Ishikawa (cell line): ENCODE data around the gene GRB10.

Experiments
- RAD21 ChIP-seq: IDR thresholded peaks from 2 replicates; pipeline ENCODE4 v1.6.1; 2012; ENCODE audit warnings: low read depth
- TEAD4 ChIP-seq: IDR thresholded peaks from 2 replicates; pipeline ENCODE4 v1.6.1; 2012

DNA sequence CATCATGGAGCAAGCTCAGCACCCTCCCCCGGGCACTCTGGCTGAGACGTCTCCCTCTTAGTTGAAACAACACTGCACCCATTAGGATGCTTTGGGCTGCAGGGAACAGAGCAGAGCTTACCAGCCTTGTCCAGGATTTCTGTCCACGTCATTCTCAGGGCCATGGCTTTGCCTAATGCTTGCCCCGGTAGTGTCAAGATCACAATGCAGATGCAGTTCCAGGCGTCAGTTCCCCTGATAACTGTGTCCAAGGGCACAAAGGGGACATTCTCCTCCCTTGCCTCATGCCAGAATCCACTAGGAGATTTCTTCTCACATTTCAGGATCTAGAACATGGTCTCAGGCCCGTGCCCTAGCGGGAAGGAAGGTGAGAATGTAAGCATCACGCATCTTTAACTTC lies 17.2 kb upstream of the GRB10 start:
- TF ChIP-seq RAD21 (no peak), TEAD4 (no peak)
